HepG2 (cell line): Measurements from ENCODE around the gene DGAT2. TPM values are rescaled to one million over a fixed set of nuclear protein-coding genes. Genes with fewer than 3 reads are reported as not detected.
A peak's percentile ranks its signal among the peaks of the same experiment; 100 is the strongest.

Source experiments
- CCDC6 ChIP-seq: sonication (generic); formaldehyde crosslinking; IDR thresholded peaks from 2 replicates; pipeline ENCODE4 v1.8.1; 2022; ENCODE audit warnings: mild to moderate bottlenecking, missing genetic modification reagents, moderate library complexity
- CTCF ChIP-seq: sonication (generic); formaldehyde crosslinking; IDR thresholded peaks from 2 replicates; pipeline ENCODE4 v1.5.0; 2020; ENCODE audit warnings: mild to moderate bottlenecking, missing genetic modification reagents, moderate library complexity
- HNRNPK ChIP-seq: fragments of 200-400 bp; formaldehyde crosslinking; IDR thresholded peaks from 2 replicates; pipeline ENCODE4 v1.6.1; 2018; ENCODE audit warnings: low read length, low read depth, moderate library complexity, mild to moderate bottlenecking; ENCODE audit not compliant: poor library complexity, severe bottlenecking
- HOXA9 ChIP-seq: sonication (generic); formaldehyde crosslinking; IDR thresholded peaks from 2 replicates; pipeline ENCODE4 v1.8.1; 2022; ENCODE audit warnings: missing genetic modification reagents, mild to moderate bottlenecking, moderate library complexity, borderline replicate concordance
- KLF12 ChIP-seq: sonication (generic); formaldehyde crosslinking; IDR thresholded peaks from 2 replicates; pipeline ENCODE4 v1.4.0; 2020; ENCODE audit warnings: missing genetic modification reagents, borderline replicate concordance
- MZF1 ChIP-seq: sonication (generic); formaldehyde crosslinking; IDR thresholded peaks from 2 replicates; pipeline ENCODE4 v1.8.1; 2023; ENCODE audit warnings: mild to moderate bottlenecking, missing genetic modification reagents, borderline replicate concordance
- PHB2 ChIP-seq: fragments of 450-650 bp; IDR thresholded peaks from 2 replicates; pipeline ENCODE4 v1.6.1; 2018; ENCODE audit not compliant: partially characterized antibody
- REST ChIP-seq, 2 experiments: IDR thresholded peaks; 2 replicates each; pipeline ENCODE4 v1.6.1; 2011 to 2012; ENCODE audit warnings: low read length in 2 of 2, borderline replicate concordance in 1 of 2, low read depth in 1 of 2, mild to moderate bottlenecking in 1 of 2, moderate library complexity in 1 of 2
- RXRA ChIP-seq: sonication (generic); formaldehyde crosslinking; IDR thresholded peaks from 2 replicates; pipeline ENCODE4 v1.5.1; 2020; ENCODE audit warnings: missing genetic modification reagents
- SNAPC2 ChIP-seq: sonication (generic); formaldehyde crosslinking; IDR thresholded peaks from 2 replicates; pipeline ENCODE4 v1.8.1; 2022; ENCODE audit warnings: mild to moderate bottlenecking, missing genetic modification reagents
- ZFYVE20 ChIP-seq: sonication (generic); formaldehyde crosslinking; IDR thresholded peaks from 2 replicates; pipeline ENCODE4 v1.8.0; 2023; ENCODE audit warnings: low read depth, mild to moderate bottlenecking, moderate library complexity, missing genetic modification reagents, borderline replicate concordance
- ZIK1 ChIP-seq: sonication (generic); formaldehyde crosslinking; IDR thresholded peaks from 2 replicates; pipeline ENCODE4 v1.5.0; 2020; ENCODE audit warnings: mild to moderate bottlenecking, low read depth, missing genetic modification reagents, borderline replicate concordance
- ZKSCAN5 ChIP-seq: sonication (generic); formaldehyde crosslinking; IDR thresholded peaks from 2 replicates; pipeline ENCODE4 v1.5.1; 2020; ENCODE audit warnings: mild to moderate bottlenecking, missing genetic modification reagents
- ZNF331 ChIP-seq: sonication (generic); formaldehyde crosslinking; IDR thresholded peaks from 2 replicates; pipeline ENCODE4 v1.4.0; 2020; ENCODE audit warnings: missing genetic modification reagents
- ZNF333 ChIP-seq: sonication (generic); formaldehyde crosslinking; IDR thresholded peaks from 2 replicates; pipeline ENCODE4 v1.4.0; 2020; ENCODE audit warnings: mild to moderate bottlenecking, missing genetic modification reagents, borderline replicate concordance
- ZNF556 ChIP-seq: sonication (generic); formaldehyde crosslinking; IDR thresholded peaks from 2 replicates; pipeline ENCODE4 v1.4.0; 2020; ENCODE audit warnings: mild to moderate bottlenecking, missing genetic modification reagents, borderline replicate concordance
- ZNF619 ChIP-seq: sonication (generic); formaldehyde crosslinking; IDR thresholded peaks from 2 replicates; pipeline ENCODE4 v1.4.0; 2020; ENCODE audit warnings: mild to moderate bottlenecking, missing genetic modification reagents
- ZNF709 ChIP-seq: sonication (generic); formaldehyde crosslinking; IDR thresholded peaks from 2 replicates; pipeline ENCODE4 v1.5.0; 2020; ENCODE audit warnings: mild to moderate bottlenecking, missing genetic modification reagents
- polyA plus RNA-seq, 8 experiments: library from polyadenylated mRNA; depleted of rRNA in 3 of 8; stranded (reverse) in 7 of 8; unstranded in 1 of 8; fragments of >200 nt; fragmentation: Illumina TruSeq in 4 of 8; extraction: Trizol in 4 of 8; gene quantifications; 2 replicates each; pipeline versions ENCODE4 v1.2.1 to v1.2.3, GENCODE V29; 2011 to 2016; ENCODE audit warnings: low read depth in 4 of 8, missing spikeins in 1 of 8, mixed read lengths in 1 of 8; ENCODE audit not compliant: insufficient read depth in 1 of 8
- total RNA-seq, 5 experiments: library from RNA; depleted of rRNA; stranded (reverse); fragments of >200 nt; fragmentation: Illumina TruSeq; extraction: Trizol; gene quantifications; 2 replicates each; pipeline ENCODE4 v1.2.3, GENCODE V29; 2016; ENCODE audit warnings: low read depth in 1 of 5

Gene DGAT2
- total and polyA plus RNA-seq, 2 of the 13 experiments (the other 11 are each of a cell fraction or from before 2014, with no cell fraction given), result 39.0 to 65.6 TPM

GRCh38 chr11:75721852-75722668 lies 46.5 kb upstream of the DGAT2 start (continued):
- 0 out of 2 replicates have a peak, but pooled peaks have one; percentile 6 for TF ChIP-seq CTCF (CRISPR knock-in tag)
- no peak for TF ChIP-seq ZNF331 (CRISPR knock-in tag)
- no peak for TF ChIP-seq PHB2
- TF ChIP-seq ZFYVE20 (CRISPR knock-in tag), result no peak
- TF ChIP-seq CCDC6, result no peak
- TF ChIP-seq ZNF333 (CRISPR knock-in tag), result peak; percentile 84
- TF ChIP-seq ZNF619 (CRISPR knock-in tag), result no peak
- peak; percentile 10; the same call in 1 of the 2 replicates for TF ChIP-seq ZNF556 (CRISPR knock-in tag)
- TF ChIP-seq ZNF709 (CRISPR knock-in tag), result no peak
- peak; percentile 71; the same call in 1 of the 2 replicates for TF ChIP-seq KLF12 (CRISPR knock-in tag)
- peak; percentile 70; the same call in 1 of the 2 replicates for TF ChIP-seq MZF1 (CRISPR knock-in tag)
- TF ChIP-seq ZKSCAN5 (CRISPR knock-in tag), result peak; percentile 89
- no peak for TF ChIP-seq HOXA9
- TF ChIP-seq REST (IDR thresholded peaks at IDR 0.05; ENCODE audit: borderline replicate concordance in 1 of 2, low read depth in 1 of 2, low read length in 2 of 2), result no peak
- TF ChIP-seq SNAPC2, result no peak
- TF ChIP-seq RXRA (CRISPR knock-in tag), result peak; percentile 69
- no peak for TF ChIP-seq HNRNPK
- TF ChIP-seq ZIK1, result peak; percentile 54; the same call in 1 of the 2 replicates
- TF ChIP-seq, all 625 proteins: peak for 176
